ENCODE data around the gene GNB1L. TPM values are rescaled to one million over a fixed set of nuclear protein-coding genes. Genes with fewer than 3 reads are reported as not detected.

The GNB1L gene
- total and polyA plus RNA-seq, 2 of the 13 experiments (the other 11 are each of a cell fraction or from before 2014, with no cell fraction given), result 2.5 to 7.4 TPM

- TF ChIP-seq DDIT3 (CRISPR knock-in tag; IDR thresholded peaks at IDR 0.05), result no peak
- TF ChIP-seq HOXA7 (CRISPR knock-in tag; IDR thresholded peaks at IDR 0.05), result no peak
- TF ChIP-seq YY1 (IDR thresholded peaks at IDR 0.05; ENCODE audit: insufficient read depth, insufficient replicate concordance, low read depth, low read length), result peak; percentile 47
- 0 out of 2 replicates have a peak, but pooled peaks have one; percentile 60 for TF ChIP-seq ZNF589 (CRISPR knock-in tag; conservative IDR thresholded peaks at IDR 0.05)
- peak; percentile 96 for TF ChIP-seq PATZ1 (CRISPR knock-in tag; IDR thresholded peaks at IDR 0.05)
- TF ChIP-seq HNF1B (CRISPR knock-in tag; IDR thresholded peaks at IDR 0.05), result peak; percentile 77
- peak; percentile 97; the same call in 1 of the 2 replicates for TF ChIP-seq ZNF276 (CRISPR knock-in tag; IDR thresholded peaks at IDR 0.05; ENCODE audit: low read depth)
- TF ChIP-seq PAXIP1 (CRISPR knock-in tag; conservative IDR thresholded peaks at IDR 0.05), result peak; percentile 81
- no peak; the same call in 1 of the 2 replicates for TF ChIP-seq ZNF577 (CRISPR knock-in tag; IDR thresholded peaks at IDR 0.05; ENCODE audit: borderline replicate concordance, low read depth)
- TF ChIP-seq ZNF468 (CRISPR knock-in tag; IDR thresholded peaks at IDR 0.05), result no peak
- peak; percentile 89; the same call in 1 of the 2 replicates for TF ChIP-seq ZBTB1 (CRISPR knock-in tag; IDR thresholded peaks at IDR 0.05; ENCODE audit: borderline replicate concordance)
- peak; percentile 61; the same call in 1 of the 2 replicates for TF ChIP-seq SP4 (CRISPR knock-in tag; IDR thresholded peaks at IDR 0.05)
- no peak for TF ChIP-seq NFRKB (IDR thresholded peaks at IDR 0.05)
- TF ChIP-seq ZNF260 (CRISPR knock-in tag; IDR thresholded peaks at IDR 0.05; ENCODE audit: borderline replicate concordance, low read depth), result no peak
- TF ChIP-seq ZGPAT (CRISPR knock-in tag; IDR thresholded peaks at IDR 0.05), result peak; percentile 98
- TF ChIP-seq ETV5 (CRISPR knock-in tag; IDR thresholded peaks at IDR 0.05; ENCODE audit: borderline replicate concordance), result peak; percentile 75; the same call in 1 of the 2 replicates
Observed at GRCh38 chr22:19892257-19892879, 37.7 kb upstream of the GNB1L start (continued).

Data from HepG2 (cell line).